NCI-H128 (cell line): ENCODE measurements around the gene HEPACAM2.

Source experiments
- DNase-seq: peaks from one replicate; lab custom pipeline; 2025; ENCODE audit not compliant: unreplicated experiment; lab: John Stamatoyannopoulos, UW

Gene HEPACAM2

DNA sequence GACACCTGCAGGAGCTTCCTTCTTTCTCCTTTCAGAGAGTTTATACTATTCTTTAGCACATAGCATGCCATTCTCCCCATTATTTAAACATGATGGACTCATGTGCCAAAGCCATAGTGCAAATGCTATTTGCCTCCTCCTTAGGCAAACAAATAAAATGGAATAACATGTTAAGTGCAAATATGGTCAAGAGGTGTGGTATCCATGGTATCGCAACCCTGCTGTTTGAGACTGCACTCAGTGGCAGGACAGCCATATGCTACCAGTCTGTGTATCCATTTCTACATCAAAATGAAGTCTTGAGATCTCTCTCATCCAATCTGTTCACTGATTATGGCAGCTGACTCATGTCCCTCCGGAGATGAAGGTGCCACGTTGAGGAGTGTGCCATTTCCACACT, 22.8 kb downstream of the HEPACAM2 start:
- no peak for DNase-seq

GRCh38 chr7:93202594-93203250, 23.5 kb downstream of the HEPACAM2 start:
- no peak for DNase-seq

GRCh38 chr7:93198472-93198871, 27.8 kb downstream of the HEPACAM2 start:
- no peak for DNase-seq

DNA sequence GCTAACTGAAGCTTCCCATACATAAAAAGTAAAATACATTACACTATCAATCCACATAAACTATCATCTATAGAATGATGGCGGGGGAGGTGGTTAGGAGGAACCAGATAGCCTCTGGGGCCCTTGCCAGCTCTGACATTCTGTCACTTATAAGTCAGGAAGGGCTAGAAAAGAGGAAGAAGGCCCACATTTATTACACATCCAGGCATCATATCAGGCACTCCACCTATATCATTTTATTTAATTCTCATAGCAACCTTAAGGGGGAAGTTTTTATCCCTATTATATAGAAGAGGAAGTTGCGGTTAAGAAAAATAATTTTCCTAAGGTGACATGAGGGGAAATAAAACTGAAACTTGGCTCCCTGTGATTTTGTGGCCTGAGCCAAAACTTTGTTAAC, 29.9 kb downstream of the HEPACAM2 start:
- no peak for DNase-seq

- DNase-seq: no peak
Observed at GRCh38 chr7:93194386-93194785, 31.9 kb downstream of the HEPACAM2 start.

DNA sequence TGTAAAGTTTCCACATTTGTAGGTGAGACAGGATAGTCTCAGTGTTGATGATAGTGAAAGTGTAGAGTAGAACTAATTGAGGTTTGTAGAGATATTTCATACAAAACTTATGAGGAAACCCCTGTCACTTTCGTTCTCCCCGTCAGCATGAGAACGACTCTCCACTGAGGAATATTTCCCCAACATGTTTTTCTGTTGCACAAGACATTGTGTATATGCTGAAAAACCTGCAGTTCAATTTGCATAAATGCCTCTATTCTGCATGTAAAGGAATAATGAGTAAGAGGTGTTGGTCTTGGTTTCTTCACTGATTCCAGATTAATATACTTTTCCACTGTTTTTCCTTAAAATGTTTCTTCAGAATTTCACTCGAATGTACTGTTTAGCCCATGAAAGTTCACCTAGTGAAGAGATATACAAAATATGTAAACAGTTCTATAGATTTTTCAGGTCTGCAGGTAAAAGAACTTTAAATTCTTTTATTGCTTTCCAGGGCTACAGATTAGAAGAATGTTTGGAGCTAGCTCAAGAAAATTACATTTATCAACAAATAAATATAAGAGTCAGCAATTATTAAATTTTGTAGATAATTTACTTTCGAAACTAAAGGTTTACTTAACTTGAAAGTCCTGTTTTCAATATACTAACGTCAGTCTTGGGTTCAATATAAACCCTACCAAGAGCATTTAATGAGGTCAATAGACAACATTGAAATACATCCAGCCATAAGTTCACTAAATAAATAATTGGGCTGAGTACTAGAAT, 37.2 kb downstream of the HEPACAM2 start:
- DNase-seq: no peak

DNA sequence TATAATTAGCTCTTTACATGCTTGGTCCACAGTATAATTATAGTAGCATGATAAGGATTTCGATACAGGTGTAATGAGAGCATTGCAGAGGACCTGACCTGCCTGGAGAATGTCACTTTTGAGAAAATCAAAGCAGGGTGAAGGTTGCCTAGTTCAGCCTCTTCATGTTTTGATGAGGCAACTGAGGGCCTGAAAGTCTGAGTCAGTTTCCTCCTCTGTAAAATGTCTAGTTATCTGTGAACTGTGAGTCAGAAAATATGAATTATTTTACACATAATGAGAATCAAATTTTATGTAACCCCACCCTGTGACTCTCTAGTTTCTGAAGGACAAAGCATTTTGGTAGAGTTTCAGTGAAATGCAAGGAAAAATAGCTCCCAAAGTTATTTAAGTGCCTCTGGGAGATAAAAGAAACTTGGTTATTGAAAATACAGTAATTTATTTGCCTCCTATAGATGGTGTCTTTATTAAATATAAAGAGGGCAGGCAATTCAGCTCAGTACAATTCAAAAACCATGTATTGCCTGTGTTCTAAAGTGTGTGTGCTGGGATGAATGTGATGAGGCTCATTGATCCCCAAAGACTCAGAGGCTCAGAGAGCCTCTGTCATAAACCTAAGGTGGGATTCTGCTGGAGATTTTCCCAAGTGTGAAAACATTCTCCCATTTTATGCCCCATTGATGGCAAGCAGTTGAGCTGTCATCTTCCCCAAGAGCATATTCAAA, 40.8 kb downstream of the HEPACAM2 start:
- no peak for DNase-seq

DNA sequence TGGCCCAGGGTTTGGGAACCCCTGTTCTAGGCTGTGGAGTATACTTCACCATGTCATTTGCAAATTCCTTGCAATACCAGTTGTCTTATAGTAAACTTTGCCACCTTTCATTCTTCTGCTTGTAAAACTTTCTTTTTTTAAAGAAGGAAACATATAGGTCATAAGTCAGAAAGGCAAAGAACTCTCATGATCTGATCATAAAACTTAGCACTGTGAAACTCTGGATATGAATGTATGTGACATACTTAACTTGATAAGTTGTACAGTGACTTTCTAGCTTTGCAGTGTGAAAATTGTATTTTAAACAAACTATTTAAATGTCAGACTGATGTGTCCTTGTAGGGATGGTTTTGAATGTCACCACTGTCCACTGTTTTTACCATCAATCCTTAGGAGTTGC, 47.1 kb downstream of the HEPACAM2 start:
- no peak for DNase-seq

GRCh38 chr7:93178213-93178612, 48.1 kb downstream of the HEPACAM2 start:
- no peak for DNase-seq

- no peak for DNase-seq
Observed at GRCh38 chr7:93176992-93177580, 49.2 kb downstream of the HEPACAM2 start.

- DNase-seq: no peak
Observed at GRCh38 chr7:93175219-93175618, 51.0 kb downstream of the HEPACAM2 start.

GRCh38 chr7:93172683-93173082, 53.6 kb downstream of the HEPACAM2 start:
- no peak for DNase-seq

GRCh38 chr7:93171606-93172226, 54.6 kb downstream of the HEPACAM2 start:
- no peak for DNase-seq

GRCh38 chr7:93165447-93165846, 60.8 kb downstream of the HEPACAM2 start:
- DNase-seq: no peak

GRCh38 chr7:93164766-93165165, 61.5 kb downstream of the HEPACAM2 start:
- DNase-seq: no peak

DNA sequence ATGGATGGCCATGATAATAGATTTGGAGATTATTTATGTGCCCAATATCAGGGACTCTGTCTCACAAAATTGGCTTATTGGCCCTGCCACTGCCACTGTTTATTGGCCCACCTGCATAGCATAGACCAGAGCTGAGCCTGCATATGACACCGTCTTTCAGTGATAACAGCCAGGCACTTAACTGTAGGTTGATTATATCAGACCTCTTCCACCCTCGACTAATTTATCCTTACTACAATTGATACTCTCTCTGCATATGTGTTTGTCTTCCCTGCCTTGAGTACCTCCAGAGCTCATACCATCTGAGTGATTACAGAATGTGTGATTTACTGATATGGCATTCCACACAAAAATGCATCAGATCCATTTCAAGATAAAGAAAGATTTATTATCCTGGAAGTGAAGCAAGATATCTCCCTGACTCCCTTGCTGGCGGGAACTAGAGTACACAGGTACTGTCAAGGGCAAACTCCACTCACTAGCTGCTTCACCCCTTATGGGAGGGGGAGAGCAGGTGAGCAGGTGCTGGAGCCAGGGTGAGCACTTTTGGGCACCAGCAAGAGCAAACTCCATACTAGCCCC, 65.0 kb downstream of the HEPACAM2 start:
- DNase-seq: no peak

- DNase-seq: no peak
Observed at GRCh38 chr7:93160410-93160809, 65.9 kb downstream of the HEPACAM2 start.

GRCh38 chr7:93159490-93159889, 66.8 kb downstream of the HEPACAM2 start:
- no peak for DNase-seq

DNA sequence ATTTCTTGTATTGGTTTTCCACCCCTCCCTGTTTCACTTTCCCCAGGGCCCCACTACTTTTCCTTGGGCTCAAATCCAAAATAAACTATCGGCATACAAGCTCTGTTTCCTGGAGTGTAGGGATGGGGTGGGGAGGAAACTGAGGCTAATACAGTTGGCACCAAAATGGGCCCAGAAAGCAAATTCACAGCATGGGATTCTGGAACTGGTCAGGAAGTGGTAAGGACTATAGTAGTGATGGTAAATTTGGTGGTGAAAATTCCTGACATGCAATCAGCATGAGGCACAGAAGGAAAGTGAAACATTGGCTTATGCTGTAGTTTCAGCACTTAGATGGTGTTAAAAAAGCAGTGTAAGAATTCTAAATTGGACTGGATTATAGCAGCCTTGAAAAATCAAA, 69.4 kb downstream of the HEPACAM2 start:
- DNase-seq: no peak

- DNase-seq: no peak
Observed at GRCh38 chr7:93150200-93150835, 76.0 kb downstream of the HEPACAM2 start.
